GM23248 (cell line): Measurements from ENCODE around the gene MARVELD2. TPM values are rescaled to one million over a fixed set of nuclear protein-coding genes. Genes with fewer than 3 reads are reported as not detected.
A peak's percentile ranks its signal among the peaks of the same experiment; 100 is the strongest.
"Not testable (repeated sequence)": the region's sequence is repeated elsewhere in the genome, so short reads cannot be mapped to it uniquely, and the experiment has no call there.

ENCODE experiments used
- DNase-seq: peaks from one replicate; pipeline ENCODE4 v3.0.0-alpha.2; 2015
- H2AFZ ChIP-seq: fragments of 200-600 bp; sonication (generic); 2 replicates; pipeline ENCODE4 v1.6.1; 2016; ENCODE audit warnings: antibody characterized with exemption
- H3F3A ChIP-seq: fragments of 200-600 bp; sonication (generic); 2 replicates; pipeline ENCODE4 v1.6.1; 2016; ENCODE audit warnings: mild to moderate bottlenecking, antibody characterized with exemption, mixed run types; ENCODE audit not compliant: insufficient read depth
- H3K27ac ChIP-seq: fragments of 200-600 bp; sonication (generic); 2 replicates; pipeline ENCODE4 v1.5.1; 2016; ENCODE audit warnings: mild to moderate bottlenecking
- H3K27me3 ChIP-seq: fragments of 200-600 bp; sonication (generic); replicated peaks from 2 replicates; pipeline ENCODE4 v1.6.1; 2016; ENCODE audit warnings: mild to moderate bottlenecking; ENCODE audit not compliant: insufficient read depth
- H3K36me3 ChIP-seq: fragments of 200-600 bp; sonication (generic); 2 replicates; pipeline ENCODE4 v1.6.1; 2016; ENCODE audit warnings: low read depth, mild to moderate bottlenecking
- H3K4me1 ChIP-seq: fragments of 200-600 bp; sonication (generic); 2 replicates; pipeline ENCODE4 v1.6.1; 2016; ENCODE audit warnings: mild to moderate bottlenecking; ENCODE audit not compliant: insufficient read depth
- H3K4me2 ChIP-seq: fragments of 200-600 bp; sonication (generic); one replicate; pipeline ENCODE4 v1.6.1; 2016; ENCODE audit warnings: mild to moderate bottlenecking; ENCODE audit not compliant: unreplicated experiment
- H3K4me3 ChIP-seq: fragments of 200-600 bp; sonication (generic); 2 replicates; pipeline ENCODE4 v1.5.1; 2016; ENCODE audit warnings: mild to moderate bottlenecking
- H3K79me2 ChIP-seq: fragments of 200-600 bp; sonication (generic); 2 replicates; pipeline ENCODE4 v1.6.1; 2016; ENCODE audit warnings: mild to moderate bottlenecking; ENCODE audit not compliant: insufficient read depth
- H3K9ac ChIP-seq: fragments of 200-600 bp; sonication (generic); 2 replicates; pipeline ENCODE4 v1.6.1; 2016; ENCODE audit warnings: mild to moderate bottlenecking
- H3K9me2 ChIP-seq: fragments of 200-600 bp; sonication (generic); 2 replicates; pipeline ENCODE4 v1.6.1; 2016; ENCODE audit warnings: mixed run types, mild to moderate bottlenecking, moderate library complexity; ENCODE audit not compliant: insufficient read depth
- H3K9me3 ChIP-seq: fragments of 200-600 bp; sonication (generic); one replicate; pipeline ENCODE4 v1.6.1; 2017; ENCODE audit warnings: low read depth
- H4K20me1 ChIP-seq: fragments of 200-600 bp; sonication (generic); 2 replicates; pipeline ENCODE4 v1.6.0; 2016; ENCODE audit not compliant: insufficient read depth
- EZH2 ChIP-seq: fragments of 200-600 bp; sonication (generic); IDR thresholded peaks from 2 replicates; pipeline ENCODE4 v1.6.1; 2018; ENCODE audit warnings: antibody characterized with exemption, mild to moderate bottlenecking; ENCODE audit not compliant: insufficient read depth, poor library complexity, severe bottlenecking
- EZH2phosphoT487 ChIP-seq: fragments of 200-600 bp; sonication (generic); IDR thresholded peaks from 2 replicates; pipeline ENCODE4 v1.6.1; 2018; ENCODE audit warnings: antibody characterized with exemption, moderate library complexity, mild to moderate bottlenecking, low read depth; ENCODE audit not compliant: insufficient read depth
- WGBS, 2 experiments: methylation state at CpG; one replicate each; pipeline ENCODE4 v1.1.6; 2015 to 2017; ENCODE audit warnings: low lambda C conversion rate in 2 of 2, low coverage in 1 of 2; ENCODE audit errors: missing lambda C conversion rate in 2 of 2; 5-methylcytosine and 5-hydroxymethylcytosine counted together
- in situ Hi-C: fragments of 300-500 bp; cut with MboI; formaldehyde crosslinking; loops from 2 replicates; pipeline ENCODE4 v1.15.0; 2020
- polyA plus RNA-seq: library from polyadenylated mRNA; unstranded; fragments of >200 nt; fragmentation: Nextera tagmentation; extraction: Ambion mirVana; gene quantifications from 2 replicates; pipeline ENCODE4 v1.2.1, GENCODE V29; 2016
- total RNA-seq: library from RNA; depleted of rRNA; stranded (reverse); fragments of >200 nt; shearing (Covaris generic); gene quantifications from 2 replicates; pipeline ENCODE4 v1.2.3, GENCODE V29; 2014

MARVELD2 gene
- total and polyA plus RNA-seq, 2 experiments from 2014 or later = 1.7 to 5.5 TPM

DNA sequence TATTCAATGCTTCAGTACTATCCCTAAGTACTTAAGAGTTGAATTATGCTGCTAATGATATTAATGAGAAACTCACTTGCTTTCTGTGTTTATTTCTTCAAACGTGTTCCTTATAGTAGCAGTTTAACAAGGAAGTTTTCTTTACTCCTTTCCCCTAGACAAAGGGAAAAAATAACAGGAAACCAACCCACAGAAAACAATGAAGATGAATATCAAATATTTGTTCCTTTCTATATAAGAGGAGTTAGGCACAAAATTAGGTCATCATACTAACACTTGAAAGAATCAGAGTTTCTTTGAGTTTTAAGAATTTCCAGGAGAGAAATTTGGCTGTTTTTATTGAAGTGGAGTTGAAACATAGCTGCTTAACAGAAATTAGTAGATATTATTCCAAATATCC lies 62.3 kb downstream of the MARVELD2 start:
- TF ChIP-seq EZH2 = no peak
- TF ChIP-seq EZH2phosphoT487 = no peak
- no peaks in the 10 kb centered on the region for H4K20me1 ChIP-seq
- in situ Hi-C loops = no loop called here
- no peaks in the 10 kb centered on the region for H3K36me3 ChIP-seq
- H3K9ac ChIP-seq = no peak overlapping the region
- no peaks in the 10 kb centered on the region for H3K9me3 ChIP-seq
- H3F3A ChIP-seq = no peaks in the 10 kb centered on the region
- H3K4me1 ChIP-seq = no peaks in the 10 kb centered on the region
- no peaks in the 10 kb centered on the region for H3K27me3 ChIP-seq
- H2AFZ ChIP-seq = no peak overlapping the region
- no peaks in the 10 kb centered on the region for H3K79me2 ChIP-seq
- 4 to 10% methylated on average over 1 of the region's 1 CpG for WGBS, 2 experiments
- H3K27ac ChIP-seq = no peak overlapping the region
- no peak overlapping the region for H3K4me3 ChIP-seq
- DNase-seq = no peak
- H3K4me2 ChIP-seq = no peak overlapping the region
- no peaks in the 10 kb centered on the region for H3K9me2 ChIP-seq

- H3K9me3 ChIP-seq, H3K36me3 ChIP-seq, H3F3A ChIP-seq, H3K4me3 ChIP-seq, H3K4me2 ChIP-seq, H3K9me2 ChIP-seq, H3K4me1 ChIP-seq, H2AFZ ChIP-seq, in situ Hi-C loops, H3K27ac ChIP-seq, H3K27me3 ChIP-seq, H3K9ac ChIP-seq, H4K20me1 ChIP-seq, H3K79me2 ChIP-seq, DNase-seq: not testable (repeated sequence)
- 74 to 80% methylated on average over 7 of the region's 7 CpGs for WGBS, 2 experiments
Observed at GRCh38 chr5:69478296-69478695, 63.4 kb downstream of the MARVELD2 start.

DNA sequence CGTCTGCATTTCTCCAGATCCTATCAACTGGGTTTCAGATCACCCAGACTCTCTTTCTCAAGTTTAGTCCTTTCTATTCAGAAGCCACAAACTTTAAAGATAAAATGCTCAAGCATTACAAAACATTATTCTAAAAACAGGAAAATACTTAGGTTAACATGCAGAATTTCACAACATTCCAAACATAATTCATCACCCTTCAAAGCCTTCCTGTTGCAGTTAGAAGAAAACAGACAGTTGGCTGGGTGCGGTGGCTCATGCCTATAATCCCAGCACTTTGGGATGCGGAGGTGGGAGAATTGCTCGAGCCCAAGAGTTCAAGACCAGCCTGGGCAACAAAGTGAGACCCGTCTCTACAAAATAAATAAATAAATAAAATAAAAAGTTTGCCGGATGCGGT lies 70.0 kb downstream of the MARVELD2 start:
- Histone ChIP-seq H3K79me2 (no peaks in the 10 kb centered on the region), H3K4me2 (no peak overlapping the region), H3K36me3 (no peaks in the 10 kb centered on the region), H2AFZ (no peak overlapping the region), H3K9me3 (no peaks in the 10 kb centered on the region), H4K20me1 (no peaks in the 10 kb centered on the region), H3K4me3 (no peak overlapping the region), H3K9me2 (no peaks in the 10 kb centered on the region), H3K4me1 (peaks cover 3% of the 10 kb centered on the region; the same call in 1 of the 2 replicates), H3F3A (no peaks in the 10 kb centered on the region), H3K27me3 (no peaks in the 10 kb centered on the region), H3K27ac (no peak overlapping the region), H3K9ac (no peak overlapping the region)
- no peak for TF ChIP-seq EZH2phosphoT487
- TF ChIP-seq EZH2 = no peak
- DNase-seq = peak; percentile 63
- in situ Hi-C loops = no loop called here
- 65 to 71% methylated on average over 7 of the region's 7 CpGs for WGBS, 2 experiments

DNA sequence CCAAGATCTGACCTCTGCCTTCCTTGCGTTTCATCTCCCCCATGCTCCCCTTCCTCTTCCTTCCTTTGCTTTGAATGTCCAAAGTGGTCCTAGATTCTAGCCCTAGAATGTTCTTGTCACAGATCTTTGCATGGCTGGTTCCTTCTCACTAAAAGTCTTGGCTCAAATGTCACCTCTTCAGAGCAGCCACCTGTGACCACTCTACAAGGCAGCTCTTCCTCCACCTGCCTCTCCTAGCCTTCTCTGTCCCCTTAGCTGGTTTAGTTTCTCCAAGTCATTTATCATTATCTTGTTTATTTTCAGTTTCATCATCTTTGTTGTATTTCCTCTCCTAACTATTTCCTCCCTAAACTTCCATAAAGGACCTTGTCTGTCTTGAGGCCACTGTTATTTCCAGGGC lies 70.6 kb downstream of the MARVELD2 start:
- Histone ChIP-seq H3F3A (no peaks in the 10 kb centered on the region), H3K9ac (no peak overlapping the region), H3K36me3 (no peaks in the 10 kb centered on the region), H3K9me2 (no peaks in the 10 kb centered on the region), H3K27ac (no peak overlapping the region), H3K4me1 (peaks cover 3% of the 10 kb centered on the region; the same call in 1 of the 2 replicates), H3K27me3 (no peaks in the 10 kb centered on the region; the same call in 1 of the 2 replicates), H3K79me2 (no peaks in the 10 kb centered on the region), H3K9me3 (no peaks in the 10 kb centered on the region), H4K20me1 (no peaks in the 10 kb centered on the region), H3K4me2 (no peak overlapping the region), H3K4me3 (no peak overlapping the region), H2AFZ (no peak overlapping the region)
- DNase-seq = no peak
- in situ Hi-C loops = no loop called here
- TF ChIP-seq EZH2 (no peak), EZH2phosphoT487 (no peak)
- WGBS, 2 experiments = 100% methylated on average over 1 of the region's 1 CpG

- Histone ChIP-seq H3K4me3 (no peak overlapping the region), H3F3A (peaks cover 8% of the 10 kb centered on the region; the same call in 1 of the 2 replicates), H3K9me2 (no peaks in the 10 kb centered on the region), H4K20me1 (no peaks in the 10 kb centered on the region), H3K9ac (no peak overlapping the region), H3K4me2 (no peak overlapping the region), H3K4me1 (peaks cover 3% of the 10 kb centered on the region; the same call in 1 of the 2 replicates), H3K27ac (no peak overlapping the region), H3K79me2 (no peaks in the 10 kb centered on the region), H3K9me3 (no peaks in the 10 kb centered on the region), H3K36me3 (no peaks in the 10 kb centered on the region), H3K27me3 (peaks cover 16% of the 10 kb centered on the region), H2AFZ (no peak overlapping the region)
- no peak for DNase-seq
- WGBS, 2 experiments = 55 to 61% methylated on average over 4 of the region's 4 CpGs
- in situ Hi-C loops = no loop called here
- TF ChIP-seq EZH2phosphoT487 = no peak
- TF ChIP-seq EZH2 = no peak
Observed at GRCh38 chr5:69489246-69489645, 74.3 kb downstream of the MARVELD2 start.
